H9 (cell line): ENCODE data around the gene FXYD2. TPM values are rescaled to one million over a fixed set of nuclear protein-coding genes. Genes with fewer than 3 reads are reported as not detected.

ENCODE experiments used
- DNase-seq: peaks from one replicate; pipeline ENCODE4 v3.0.0-alpha.2; 2017
- H2AFZ ChIP-seq: one replicate; pipeline ENCODE4 v1.6.1; 2013; ENCODE audit warnings: mild to moderate bottlenecking, low read length, control low read depth, moderate library complexity
- H2AK5ac ChIP-seq: 2 replicates; pipeline ENCODE4 v1.6.1; 2013; ENCODE audit warnings: low read length, control low read depth, mixed read lengths; ENCODE audit not compliant: insufficient read length
- H2BK120ac ChIP-seq: one replicate; pipeline ENCODE4 v1.6.1; 2013; ENCODE audit warnings: low read depth, mild to moderate bottlenecking, low read length, control low read depth, inconsistent platforms; ENCODE audit not compliant: poor library complexity, severe bottlenecking
- H2BK12ac ChIP-seq: 2 replicates; pipeline ENCODE4 v1.6.1; 2013; ENCODE audit warnings: low read length, control low read depth, mixed read lengths, low read depth; ENCODE audit not compliant: insufficient read length
- H2BK15ac ChIP-seq: 2 replicates; pipeline ENCODE4 v1.6.1; 2013; ENCODE audit warnings: low read depth, low read length, control low read depth
- H2BK20ac ChIP-seq: one replicate; pipeline ENCODE4 v1.6.1; 2013; ENCODE audit warnings: low read depth, mild to moderate bottlenecking, low read length, control low read depth, inconsistent platforms; ENCODE audit not compliant: poor library complexity, severe bottlenecking
- H2BK5ac ChIP-seq: 2 replicates; pipeline ENCODE4 v1.6.1; 2013; ENCODE audit warnings: low read length, control low read depth, mixed read lengths; ENCODE audit not compliant: insufficient read length
- H3K14ac ChIP-seq: 2 replicates; pipeline ENCODE4 v1.6.1; 2013; ENCODE audit warnings: low read length, control low read depth; ENCODE audit not compliant: insufficient read depth
- H3K18ac ChIP-seq: 2 replicates; pipeline ENCODE4 v1.6.1; 2013; ENCODE audit warnings: low read depth, mild to moderate bottlenecking, mixed read lengths, low read length, control low read depth; ENCODE audit not compliant: insufficient read length
- H3K23ac ChIP-seq: 2 replicates; pipeline ENCODE4 v1.6.1; 2013; ENCODE audit warnings: low read length, control low read depth, mixed read lengths, low read depth; ENCODE audit not compliant: insufficient read length
- H3K23me2 ChIP-seq: 2 replicates; pipeline ENCODE4 v1.6.1; 2013; ENCODE audit warnings: low read depth, mild to moderate bottlenecking, mixed read lengths, low read length, control low read depth; ENCODE audit not compliant: insufficient read length, poor library complexity, severe bottlenecking
- H3K27ac ChIP-seq: 2 replicates; pipeline ENCODE4 v1.5.1; 2013; ENCODE audit warnings: low read length, control low read depth, mixed read lengths, low read depth; ENCODE audit not compliant: insufficient read length
- H3K27me3 ChIP-seq: 2 replicates; pipeline ENCODE4 v1.6.1; 2013; ENCODE audit warnings: low read length, control low read depth, inconsistent platforms; ENCODE audit not compliant: insufficient read depth
- H3K4ac ChIP-seq: 2 replicates; pipeline ENCODE4 v1.6.1; 2013; ENCODE audit warnings: low read depth, mild to moderate bottlenecking, control low read depth, inconsistent platforms, low read length, moderate library complexity
- H3K4me1 ChIP-seq: 2 replicates; pipeline ENCODE4 v1.6.1; 2013; ENCODE audit warnings: low read length, control low read depth, inconsistent platforms; ENCODE audit not compliant: insufficient read depth
- H3K4me2 ChIP-seq: 2 replicates; pipeline ENCODE4 v1.6.1; 2013; ENCODE audit warnings: low read length, control low read depth, mixed read lengths; ENCODE audit not compliant: insufficient read length, insufficient read depth
- H3K56ac ChIP-seq: 2 replicates; pipeline ENCODE4 v1.6.1; 2013; ENCODE audit warnings: low read depth, mild to moderate bottlenecking, mixed read lengths, low read length, control low read depth; ENCODE audit not compliant: insufficient read length
- H3K79me1 ChIP-seq: 2 replicates; pipeline ENCODE4 v1.6.1; 2013; ENCODE audit warnings: low read depth, mild to moderate bottlenecking, moderate library complexity, low read length, control low read depth, inconsistent platforms; ENCODE audit not compliant: insufficient read depth, poor library complexity, severe bottlenecking
- H3K79me2 ChIP-seq: 2 replicates; pipeline ENCODE4 v1.6.1; 2013; ENCODE audit warnings: low read length, control low read depth, inconsistent platforms; ENCODE audit not compliant: insufficient read depth
- H3K9ac ChIP-seq: 2 replicates; pipeline ENCODE4 v1.6.1; 2013; ENCODE audit warnings: low read length, control low read depth, mixed read lengths; ENCODE audit not compliant: insufficient read length; ENCODE audit errors: extremely low read depth
- H3K9me3 ChIP-seq: one replicate; pipeline ENCODE4 v1.6.1; 2013; ENCODE audit warnings: low read depth, low read length, inconsistent platforms; ENCODE audit not compliant: control insufficient read depth
- H3T11ph ChIP-seq: one replicate; pipeline ENCODE4 v1.6.1; 2013; ENCODE audit warnings: mild to moderate bottlenecking, low read length, control low read depth, inconsistent platforms
- H4K20me1 ChIP-seq: one replicate; pipeline ENCODE4 v1.6.1; 2013; ENCODE audit not compliant: control insufficient read depth, insufficient read length, insufficient read depth
- H4K5ac ChIP-seq: 2 replicates; pipeline ENCODE4 v1.6.1; 2013; ENCODE audit warnings: low read depth, mild to moderate bottlenecking, mixed read lengths, low read length, control low read depth; ENCODE audit not compliant: insufficient read length
- H4K8ac ChIP-seq: replicated peaks from 2 replicates; pipeline ENCODE4 v1.6.1; 2013; ENCODE audit warnings: low read length, control low read depth, mixed read lengths, low read depth; ENCODE audit not compliant: insufficient read length
- H4K91ac ChIP-seq: 2 replicates; pipeline ENCODE4 v1.6.1; 2013; ENCODE audit warnings: low read depth, mild to moderate bottlenecking, moderate library complexity, mixed read lengths, low read length, control low read depth; ENCODE audit not compliant: insufficient read length
- H3K27ac Mint-ChIP-seq, 3 experiments: 2 replicates in 2 of 3; 3 replicates in 1 of 3; pipeline ENCODE4 v1.8.0; 2020 to 2021; ENCODE audit warnings: mixed read lengths in 3 of 3, mild to moderate bottlenecking in 1 of 3, moderate library complexity in 1 of 3
- H3K27me3 Mint-ChIP-seq: 2 replicates; pipeline ENCODE4 v1.8.0; 2021; ENCODE audit warnings: low read depth, mild to moderate bottlenecking, moderate library complexity, mixed read lengths
- H3K36me3 Mint-ChIP-seq, 3 experiments: 2 replicates in 2 of 3; 3 replicates in 1 of 3; pipeline ENCODE4 v1.8.0; 2020 to 2021; ENCODE audit warnings: low read depth in 3 of 3, mixed read lengths in 3 of 3; ENCODE audit not compliant: insufficient read depth in 1 of 3
- H3K4me1 Mint-ChIP-seq, 2 experiments: 2 replicates each; pipeline ENCODE4 v1.8.0; 2020; ENCODE audit warnings: mixed read lengths in 2 of 2
- H3K4me3 Mint-ChIP-seq, 2 experiments: 2 replicates in 1 of 2; 3 replicates in 1 of 2; pipeline ENCODE4 v1.8.0; 2020 to 2021; ENCODE audit warnings: mild to moderate bottlenecking in 2 of 2, mixed read lengths in 2 of 2, moderate library complexity in 1 of 2
- H3K9me3 Mint-ChIP-seq, 2 experiments: 2 replicates in 1 of 2; 3 replicates in 1 of 2; pipeline ENCODE4 v1.8.0; 2020; ENCODE audit warnings: mild to moderate bottlenecking in 2 of 2, mixed read lengths in 2 of 2, moderate library complexity in 1 of 2
- WGBS: extraction: QIAGEN DNeasy Blood & Tissue Kit; methylation state at CpG from one replicate; pipeline ENCODE4 v1.1.7; 2013; ENCODE audit warnings: missing lambda C conversion rate, low lambda C conversion rate, mixed read lengths; ENCODE audit not compliant: insufficient read length; ENCODE audit errors: extremely low coverage; 5-methylcytosine and 5-hydroxymethylcytosine counted together
- total RNA-seq: library from RNA; stranded (reverse); gene quantifications from 2 replicates; pipeline ENCODE4 v1.2.1, GENCODE V29; 2021
- TF ChIP-seq, protein P1 (sequence below): fragments of 200-600 bp; sonication (generic); conservative IDR thresholded peaks from 3 replicates; pipeline ENCODE4 v1.8.0; 2021; ENCODE audit warnings: antibody characterized with exemption, mild to moderate bottlenecking

FXYD2 gene
- total RNA-seq, 1 experiment from 2014 or later = 0.79 TPM

DNA sequence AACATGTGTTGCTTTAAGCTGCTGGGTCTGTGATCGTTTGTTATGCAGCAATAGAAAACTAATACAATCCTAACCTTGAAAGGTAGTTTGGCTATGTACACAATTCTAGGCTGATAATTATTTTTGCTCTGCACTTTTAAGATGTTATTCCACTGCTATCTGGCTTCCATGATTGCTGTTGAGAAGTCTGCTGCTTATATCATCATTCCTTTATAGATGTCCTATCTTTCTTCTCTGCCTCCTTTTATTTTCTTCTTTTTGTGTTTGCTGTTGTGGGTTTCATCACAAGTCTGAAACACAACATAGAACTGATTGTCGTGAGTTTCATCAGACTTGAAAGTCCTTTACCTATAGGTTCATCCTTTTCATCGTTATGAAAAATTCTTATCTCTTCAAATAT lies 27.8 kb upstream of the FXYD2 start:
- peaks cover 6 to 10% of the 10 kb centered on the region in 2 experiments for H3K9me3 Mint-ChIP-seq
- no peak overlapping the region for H2BK12ac ChIP-seq

More for the DNA sequence above, 27.8 kb upstream of the FXYD2 start:
- H2BK120ac ChIP-seq = no peak overlapping the region
- H3K4me1 ChIP-seq = peaks cover 2% of the 10 kb centered on the region; the same call in 1 of the 2 replicates
- no CpG with 5 or more reads among the region's 3 CpGs for WGBS
- H2BK5ac ChIP-seq = no peak overlapping the region
- no peaks in the 10 kb centered on the region; the same call in 1 of the 2 replicates for H3K79me2 ChIP-seq
- no peak overlapping the region for H3K18ac ChIP-seq
- no peak overlapping the region for H2AFZ ChIP-seq
- no peak overlapping the region for H3K23ac ChIP-seq
- H3K23me2 ChIP-seq = no peaks in the 10 kb centered on the region
- H3K14ac ChIP-seq = no peak overlapping the region
- H3K4ac ChIP-seq = no peak overlapping the region
- no peak overlapping the region for H2BK15ac ChIP-seq
- H3K56ac ChIP-seq = no peak overlapping the region
- H3K79me1 ChIP-seq = no peaks in the 10 kb centered on the region
- H3K27me3 ChIP-seq = no peaks in the 10 kb centered on the region
- H4K91ac ChIP-seq = no peak overlapping the region
- no peaks in the 10 kb centered on the region for H3K9me3 ChIP-seq
- no peak overlapping the region for H3T11ph ChIP-seq
- no peak overlapping the region for H3K9ac ChIP-seq
- no peak overlapping the region for H4K5ac ChIP-seq
- Mint-ChIP-seq H3K36me3 (peaks cover 0 to 22% (median 17%) of the 10 kb centered on the region in 3 experiments; a peak in 6 of 7 replicates), H3K27ac (no peak overlapping the region), H3K27me3 (peaks cover 1% of the 10 kb centered on the region), H3K4me1 (peaks cover 15 to 27% of the 10 kb centered on the region in 2 experiments), H3K4me3 (no peak overlapping the region)
- TF ChIP-seq, protein P1, sequence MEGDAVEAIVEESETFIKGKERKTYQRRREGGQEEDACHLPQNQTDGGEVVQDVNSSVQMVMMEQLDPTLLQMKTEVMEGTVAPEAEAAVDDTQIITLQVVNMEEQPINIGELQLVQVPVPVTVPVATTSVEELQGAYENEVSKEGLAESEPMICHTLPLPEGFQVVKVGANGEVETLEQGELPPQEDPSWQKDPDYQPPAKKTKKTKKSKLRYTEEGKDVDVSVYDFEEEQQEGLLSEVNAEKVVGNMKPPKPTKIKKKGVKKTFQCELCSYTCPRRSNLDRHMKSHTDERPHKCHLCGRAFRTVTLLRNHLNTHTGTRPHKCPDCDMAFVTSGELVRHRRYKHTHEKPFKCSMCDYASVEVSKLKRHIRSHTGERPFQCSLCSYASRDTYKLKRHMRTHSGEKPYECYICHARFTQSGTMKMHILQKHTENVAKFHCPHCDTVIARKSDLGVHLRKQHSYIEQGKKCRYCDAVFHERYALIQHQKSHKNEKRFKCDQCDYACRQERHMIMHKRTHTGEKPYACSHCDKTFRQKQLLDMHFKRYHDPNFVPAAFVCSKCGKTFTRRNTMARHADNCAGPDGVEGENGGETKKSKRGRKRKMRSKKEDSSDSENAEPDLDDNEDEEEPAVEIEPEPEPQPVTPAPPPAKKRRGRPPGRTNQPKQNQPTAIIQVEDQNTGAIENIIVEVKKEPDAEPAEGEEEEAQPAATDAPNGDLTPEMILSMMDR = no peak
- no peak overlapping the region for H2AK5ac ChIP-seq
- H3K4me2 ChIP-seq = no peak overlapping the region
- no peak overlapping the region for H2BK20ac ChIP-seq
- no peak overlapping the region for H3K27ac ChIP-seq
- DNase-seq = no peak
- no peaks in the 10 kb centered on the region for H4K20me1 ChIP-seq
- no peak overlapping the region for H4K8ac ChIP-seq
